ENCODE results near the gene TRPM3.

GRCh38 chr9:70694758-70695157, 426.7 kb downstream of the TRPM3 start:
- TF ChIP-seq POLR2AphosphoS5 (IDR thresholded peaks at IDR 0.05) (no peak), POLR2A (IDR thresholded peaks at IDR 0.05) (no peak)
